Large intestine (tissue), 3 donors: ENCODE data around the gene DGCR2. TPM values are rescaled to one million over a fixed set of nuclear protein-coding genes. Genes with fewer than 3 reads are reported as not detected.
"Not testable (repeated sequence)": the region's sequence is repeated elsewhere in the genome, so short reads cannot be mapped to it uniquely, and the experiment has no call there.

ENCODE experiments used
- DNase-seq, 2 donors: peaks; one replicate each; pipeline versions ENCODE4 v3.0.0 to v3.0.0-alpha.2; 2013
- H3K27ac ChIP-seq: one replicate; pipeline ENCODE4 v1.5.1; 2013; ENCODE audit warnings: low read length
- H3K27me3 ChIP-seq: 2 replicates; pipeline ENCODE4 v1.6.1; 2013; ENCODE audit warnings: low read length; ENCODE audit not compliant: control insufficient read depth, insufficient read depth
- H3K36me3 ChIP-seq: 2 replicates; pipeline ENCODE4 v1.6.1; 2013; ENCODE audit warnings: low read length; ENCODE audit not compliant: control insufficient read depth, insufficient read depth
- H3K4me1 ChIP-seq: one replicate; pipeline ENCODE4 v1.6.1; 2013; ENCODE audit warnings: low read length; ENCODE audit not compliant: control insufficient read depth, insufficient read depth
- H3K4me3 ChIP-seq: one replicate; pipeline ENCODE4 v1.5.1; 2013; ENCODE audit warnings: low read length
- H3K9me3 ChIP-seq: one replicate; pipeline ENCODE4 v1.6.1; 2013; ENCODE audit warnings: mild to moderate bottlenecking, low read depth, low read length, moderate library complexity; ENCODE audit not compliant: control insufficient read depth
- whole genome bisulfite sequencing: methylation state at CpG from one replicate; pipeline ENCODE4 v1.1.5; 2013; ENCODE audit warnings: low lambda C conversion rate; ENCODE audit not compliant: insufficient coverage; 5-methylcytosine and 5-hydroxymethylcytosine counted together
- polyA plus RNA-seq: library from polyadenylated mRNA; unstranded; fragments of 120-200 nt; gene quantifications from one replicate; pipeline ENCODE4 v1.2.1, GENCODE V29; 2013

DGCR2 gene
- polyA plus RNA-seq, 1 donor, result 53.1 TPM

DNA sequence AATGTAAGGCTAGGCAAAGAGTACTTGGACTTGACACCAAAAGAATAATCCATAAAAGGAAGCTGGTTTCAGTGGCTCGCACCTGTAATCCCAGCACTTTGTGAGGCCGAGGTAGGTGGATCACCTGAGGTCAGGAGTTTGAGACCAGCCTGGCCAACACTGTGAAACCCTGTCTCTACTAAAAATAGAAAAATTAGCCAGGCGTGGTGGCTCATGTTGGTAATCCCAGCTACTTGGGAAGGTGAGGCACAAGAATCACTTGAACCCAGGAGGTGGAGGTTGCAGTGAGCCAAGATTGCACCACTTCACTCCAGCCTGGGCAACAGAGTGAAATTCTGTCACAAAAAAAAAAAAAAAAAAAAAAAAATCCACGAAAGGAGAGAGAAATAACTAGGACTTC is 71.4 kb downstream of the DGCR2 start:
- no CpG with 5 or more reads among the region's 4 CpGs for WGBS

DNA sequence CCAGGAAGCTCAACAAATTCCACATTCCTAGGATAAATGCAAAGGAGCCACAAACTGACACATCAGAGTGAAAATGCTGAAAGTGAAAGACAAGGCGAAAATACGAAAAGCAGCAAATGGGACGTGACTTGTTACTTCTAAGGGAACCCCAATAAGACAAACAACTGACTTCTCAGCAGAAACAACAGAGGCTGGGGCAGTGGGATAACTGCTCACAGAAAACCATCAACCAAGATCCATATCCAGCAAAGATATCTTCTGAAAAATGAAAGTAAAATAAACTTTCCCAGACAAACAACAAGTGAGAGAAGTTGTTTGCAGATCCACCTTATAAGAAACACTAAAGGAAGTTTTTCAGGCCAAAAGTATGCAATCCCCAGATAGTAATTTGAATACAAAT is 72.1 kb downstream of the DGCR2 start:
- Histone ChIP-seq H3K27me3 (no peaks in the 10 kb centered on the region), H3K4me1 (no peaks in the 10 kb centered on the region), H3K4me3 (no peak overlapping the region), H3K36me3 (peaks cover 63% of the 10 kb centered on the region), H3K27ac (no peak overlapping the region), H3K9me3 (no peaks in the 10 kb centered on the region)
- WGBS, result no CpG with 5 or more reads among the region's 3 CpGs
- DNase-seq, result no peak

More for the DNA sequence above, 71.4 kb downstream of the DGCR2 start:
- H3K27me3 ChIP-seq, H3K27ac ChIP-seq, DNase-seq, H3K4me3 ChIP-seq, H3K4me1 ChIP-seq, H3K9me3 ChIP-seq: not testable (repeated sequence)
- H3K36me3 ChIP-seq, result peaks cover 56% of the 10 kb centered on the region

DNA sequence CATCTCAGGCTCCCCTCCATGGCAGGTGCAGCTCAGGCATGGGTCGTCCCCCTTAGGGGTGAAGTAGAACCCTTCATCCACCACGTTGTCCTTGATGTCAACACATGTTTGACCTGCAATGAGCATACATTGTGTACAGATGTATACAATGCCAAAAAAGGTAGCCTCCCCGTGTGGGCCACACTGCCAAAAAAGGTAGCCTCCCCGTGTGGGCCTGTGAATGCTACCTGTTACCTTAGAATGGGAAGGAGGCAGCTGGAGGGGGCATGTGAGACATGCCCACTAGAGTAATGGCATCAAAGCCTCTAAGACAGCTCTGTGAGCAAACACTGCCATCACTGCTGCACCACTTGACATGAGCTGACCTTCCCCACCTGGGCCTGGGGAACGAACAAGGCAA is 73.7 kb downstream of the DGCR2 start:
- H3K27me3 ChIP-seq, result no peaks in the 10 kb centered on the region
- WGBS, result no CpG with 5 or more reads among the region's 5 CpGs
- no peak overlapping the region for H3K4me3 ChIP-seq
- peaks cover 76% of the 10 kb centered on the region for H3K36me3 ChIP-seq
- H3K27ac ChIP-seq, result no peak overlapping the region
- no peaks in the 10 kb centered on the region for H3K4me1 ChIP-seq
- no peak for DNase-seq
- H3K9me3 ChIP-seq, result no peaks in the 10 kb centered on the region

DNA sequence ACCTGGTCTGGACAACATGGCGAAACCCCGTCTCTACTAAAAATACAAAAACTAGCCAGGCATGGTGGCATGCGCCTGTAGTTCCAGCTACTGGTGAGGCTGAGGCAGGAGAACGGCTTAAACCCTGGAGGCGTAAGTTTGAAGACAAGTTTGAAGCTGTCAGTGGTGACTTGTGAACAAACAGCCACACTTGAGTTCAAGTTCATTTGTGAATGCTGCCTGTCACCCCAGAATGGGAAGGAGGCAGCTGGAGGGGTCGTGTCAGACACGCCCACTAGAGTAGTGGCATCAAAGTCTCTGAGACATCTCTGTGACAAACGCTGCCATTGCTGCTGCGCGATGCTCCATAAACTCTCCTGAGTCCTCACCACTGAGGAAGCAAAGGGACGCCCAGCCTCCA is 74.2 kb downstream of the DGCR2 start:
- Histone ChIP-seq H3K4me1 (no peaks in the 10 kb centered on the region), H3K27me3 (no peaks in the 10 kb centered on the region), H3K4me3 (no peak overlapping the region), H3K36me3 (peaks cover 77% of the 10 kb centered on the region), H3K9me3 (no peaks in the 10 kb centered on the region), H3K27ac (no peak overlapping the region)
- WGBS, result 100% methylated on average over 2 of the region's 11 CpGs
- no peak for DNase-seq

DNA sequence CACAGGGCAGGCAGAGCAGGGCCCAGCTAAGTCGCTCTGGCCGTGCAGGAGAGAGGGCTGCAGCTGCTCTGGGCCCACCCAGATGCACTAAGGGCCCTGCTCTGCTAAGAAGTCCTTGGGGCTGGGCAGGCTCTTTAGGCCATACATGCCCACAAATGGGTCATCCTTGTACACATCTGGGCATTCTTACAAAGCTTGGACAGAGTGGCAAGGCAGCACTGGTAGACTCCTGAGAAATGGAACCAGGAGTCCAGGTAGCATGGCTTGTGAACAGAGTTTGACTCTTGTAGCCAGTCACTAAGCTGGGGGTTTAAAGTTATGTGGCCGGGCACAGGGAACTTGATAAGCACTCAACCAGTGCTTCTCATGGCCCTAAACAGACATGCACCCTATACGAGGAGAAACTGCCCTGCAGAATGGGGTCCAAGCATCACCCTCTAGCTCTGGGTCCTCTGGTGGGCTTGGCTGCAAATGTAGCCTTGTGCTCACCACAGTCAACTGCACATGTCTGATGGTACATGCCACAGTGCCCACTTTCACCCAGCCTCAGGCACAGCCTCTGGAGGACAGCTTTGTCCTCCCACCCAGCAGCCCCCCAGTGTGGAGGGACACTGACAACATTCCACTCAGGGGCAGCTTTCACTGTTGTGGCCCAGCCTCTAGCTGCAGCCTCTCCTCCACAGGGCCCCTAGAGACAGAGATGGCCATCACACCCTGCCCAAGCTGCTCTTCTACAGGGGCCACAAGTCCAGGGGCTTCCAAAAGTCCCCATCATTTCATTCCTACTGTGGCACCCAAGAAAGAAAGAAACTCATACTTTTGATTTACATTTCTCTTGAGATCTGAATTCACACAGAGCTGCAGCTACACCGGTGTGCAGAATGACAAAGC is 75.2 kb downstream of the DGCR2 start:
- Histone ChIP-seq H3K9me3 (no peaks in the 10 kb centered on the region), H3K27ac (no peak overlapping the region), H3K4me1 (no peaks in the 10 kb centered on the region), H3K27me3 (no peaks in the 10 kb centered on the region), H3K4me3 (no peak overlapping the region), H3K36me3 (peaks cover 81% of the 10 kb centered on the region)
- DNase-seq, result no peak
- WGBS, result 80% methylated on average over 1 of the region's 5 CpGs

DNA sequence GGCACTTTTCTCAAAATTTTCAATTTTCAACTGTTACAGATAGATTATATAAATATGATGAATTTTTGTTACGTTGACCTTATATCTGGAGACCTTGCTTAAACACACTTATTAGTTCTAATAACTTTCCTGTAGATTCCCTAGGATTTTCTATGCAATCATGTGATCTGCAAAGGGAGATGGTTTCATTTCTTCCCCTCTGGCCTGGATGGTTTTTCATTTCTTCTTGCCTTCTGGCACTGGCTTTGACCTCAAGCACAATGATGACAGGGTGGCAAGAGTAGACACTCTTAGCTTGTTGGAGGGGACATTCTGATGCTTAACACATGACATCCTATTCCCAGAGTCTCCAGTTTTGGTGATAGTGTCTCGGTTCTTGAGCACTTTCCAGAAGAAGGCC is 75.9 kb downstream of the DGCR2 start:
- peaks cover 81% of the 10 kb centered on the region for H3K36me3 ChIP-seq
- no peak overlapping the region for H3K27ac ChIP-seq
- H3K9me3 ChIP-seq, result no peaks in the 10 kb centered on the region
- H3K27me3 ChIP-seq, result no peaks in the 10 kb centered on the region
- no peak for DNase-seq
- H3K4me3 ChIP-seq, result no peak overlapping the region
- WGBS, result no CpG with 5 or more reads among the region's 2 CpGs
- H3K4me1 ChIP-seq, result no peaks in the 10 kb centered on the region

DNA sequence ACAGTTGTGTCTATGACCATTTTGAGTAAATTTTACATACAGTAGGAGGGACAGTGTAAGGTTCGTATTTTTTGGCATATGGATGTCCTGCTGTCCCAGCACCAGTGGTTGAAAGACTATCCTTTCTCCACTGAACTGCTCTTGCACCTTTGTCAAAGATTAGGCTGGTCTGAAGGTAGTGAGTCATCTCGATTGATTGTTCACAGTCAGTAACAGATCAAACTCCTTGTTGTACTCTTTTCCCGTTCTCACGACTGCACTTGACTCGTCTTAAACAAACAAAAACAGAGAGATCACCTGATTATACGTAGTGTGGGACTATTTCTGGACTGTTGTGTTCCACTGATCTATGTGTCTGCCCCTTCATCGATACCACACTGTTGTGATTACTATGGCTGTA is 77.1 kb downstream of the DGCR2 start:
- Histone ChIP-seq H3K36me3 (peaks cover 90% of the 10 kb centered on the region), H3K9me3 (no peaks in the 10 kb centered on the region), H3K4me1 (no peaks in the 10 kb centered on the region), H3K27ac (no peak overlapping the region), H3K27me3 (no peaks in the 10 kb centered on the region), H3K4me3 (no peak overlapping the region)
- no peak for DNase-seq
- 75% methylated on average over 4 of the region's 7 CpGs for WGBS

DNA sequence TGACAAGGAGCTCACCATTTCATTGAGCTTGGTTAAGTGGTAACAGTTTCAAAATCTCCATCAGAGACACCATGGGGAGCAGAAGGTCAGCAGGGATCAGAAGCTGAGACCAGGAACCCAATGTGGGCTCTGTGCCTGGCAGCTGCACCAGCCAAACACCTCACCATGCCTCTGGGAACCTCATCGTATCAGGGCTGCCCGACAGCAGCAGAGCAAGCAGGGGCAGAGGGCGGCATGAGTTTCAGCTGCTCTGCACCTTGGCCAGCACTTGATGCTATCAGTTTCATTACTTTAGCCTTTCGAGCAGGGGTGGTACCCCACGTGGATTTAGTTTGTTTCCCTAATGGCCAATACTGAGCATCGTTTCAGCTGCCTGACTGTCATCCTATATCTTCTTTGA is 77.8 kb downstream of the DGCR2 start:
- no peak for DNase-seq
- Histone ChIP-seq H3K4me3 (no peak overlapping the region), H3K36me3 (peaks cover 96% of the 10 kb centered on the region)

DNA sequence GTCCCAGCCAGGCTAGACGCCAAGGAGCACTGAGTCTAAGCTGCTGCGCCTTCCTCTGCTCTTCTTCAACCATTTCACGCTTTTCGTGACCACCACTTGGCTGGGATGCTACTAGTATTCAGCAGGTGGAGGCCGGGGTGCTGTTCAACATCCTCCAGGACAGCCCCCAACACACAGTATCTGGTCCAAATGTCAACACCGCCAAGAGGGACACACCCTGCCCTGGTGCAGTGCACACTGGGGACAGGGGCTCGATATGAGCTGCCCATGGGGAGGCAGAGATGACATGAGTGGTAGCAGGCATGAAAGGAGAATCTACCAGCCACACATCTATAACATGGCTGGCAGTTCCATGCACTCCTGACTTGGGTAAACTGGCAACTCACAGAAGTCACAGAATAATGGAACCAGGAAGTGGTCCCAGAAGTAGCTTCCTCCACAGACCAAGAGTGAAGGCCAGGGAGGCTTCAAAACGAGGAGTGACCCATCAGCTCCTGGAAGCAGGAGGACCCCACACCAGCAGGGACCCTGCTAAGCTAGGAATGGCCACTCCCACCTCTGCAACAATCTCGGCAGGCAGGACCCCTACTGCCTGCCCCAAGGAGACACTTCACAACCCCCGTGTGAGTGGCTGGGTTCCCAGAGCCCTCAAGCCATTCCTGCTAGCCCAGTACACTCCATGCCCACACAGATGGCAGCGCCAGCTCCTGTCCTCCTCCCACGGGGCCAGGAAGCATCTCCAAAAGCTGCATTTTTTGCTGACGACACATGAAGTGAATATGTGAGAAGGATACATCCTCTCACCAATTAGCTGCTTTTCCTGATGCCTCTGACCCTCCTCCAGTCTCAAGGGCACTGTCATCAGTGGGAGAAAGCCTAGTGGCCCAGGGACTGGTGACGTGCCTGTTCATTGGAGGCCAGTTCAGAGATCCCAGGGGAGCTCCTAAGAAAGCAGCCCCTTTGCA is 78.8 kb downstream of the DGCR2 start:
- WGBS, result 100% methylated on average over 2 of the region's 14 CpGs

More for the DNA sequence above, 77.8 kb downstream of the DGCR2 start:
- H3K4me1 ChIP-seq, result no peaks in the 10 kb centered on the region
- WGBS, result no CpG with 5 or more reads among the region's 6 CpGs
- H3K9me3 ChIP-seq, result no peaks in the 10 kb centered on the region
- no peak overlapping the region for H3K27ac ChIP-seq
- H3K27me3 ChIP-seq, result no peaks in the 10 kb centered on the region

DNA sequence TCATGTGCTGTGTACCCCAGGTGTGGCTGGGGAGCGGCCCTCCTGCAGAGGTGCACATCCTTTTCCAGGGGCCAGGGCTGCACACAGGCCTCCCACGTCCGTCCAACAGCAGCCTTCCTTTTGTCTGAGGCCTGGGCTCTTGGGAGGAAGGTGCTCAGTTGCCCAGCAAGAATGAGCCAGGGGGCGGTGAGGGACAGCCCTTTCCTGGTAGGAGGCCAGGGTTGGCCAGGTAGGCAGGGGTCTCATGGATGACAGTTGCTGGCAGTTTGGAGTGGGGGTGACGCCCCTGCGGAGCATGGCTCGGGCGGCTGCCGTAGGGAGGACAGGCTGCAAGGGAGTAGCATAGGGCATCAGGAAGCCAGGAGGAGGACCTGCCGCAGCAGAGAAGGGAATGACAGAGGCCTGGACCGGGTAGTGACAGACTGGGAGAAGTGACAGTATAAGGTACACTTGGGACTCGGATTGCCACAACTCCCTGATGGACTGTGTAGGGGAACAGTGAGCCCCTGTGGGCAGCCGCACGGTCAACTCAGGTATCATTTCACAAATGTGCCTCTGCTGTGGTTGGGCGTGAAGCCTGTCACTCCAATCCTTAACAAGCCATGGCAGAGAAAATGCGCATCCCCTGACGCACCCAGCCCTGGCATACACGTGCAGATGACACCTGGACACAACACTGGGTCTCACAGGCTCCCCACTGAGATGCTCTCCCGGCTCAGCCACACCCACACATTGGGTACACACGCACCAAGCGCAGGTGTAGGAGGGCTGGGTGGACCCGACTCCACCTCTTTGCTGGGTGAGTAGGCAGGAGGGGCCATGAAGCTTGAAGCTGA is 79.7 kb downstream of the DGCR2 start:
- no CpG with 5 or more reads among the region's 22 CpGs for WGBS
- H3K4me3 ChIP-seq, result no peak overlapping the region
- no peaks in the 10 kb centered on the region for H3K9me3 ChIP-seq
- H3K27ac ChIP-seq, result no peak overlapping the region
- H3K27me3 ChIP-seq, result no peaks in the 10 kb centered on the region
- H3K36me3 ChIP-seq, result peaks cover 90% of the 10 kb centered on the region
- H3K4me1 ChIP-seq, result no peaks in the 10 kb centered on the region
- no peak for DNase-seq

More for the DNA sequence above, 78.8 kb downstream of the DGCR2 start:
- no peaks in the 10 kb centered on the region for H3K9me3 ChIP-seq
- no peaks in the 10 kb centered on the region for H3K27me3 ChIP-seq
- no peak for DNase-seq
- H3K4me3 ChIP-seq, result no peak overlapping the region
- H3K27ac ChIP-seq, result no peak overlapping the region
- H3K4me1 ChIP-seq, result no peaks in the 10 kb centered on the region
- H3K36me3 ChIP-seq, result peaks cover 97% of the 10 kb centered on the region
